ENCODE data around the gene FAM24A. TPM values are rescaled to one million over a fixed set of nuclear protein-coding genes. Genes with fewer than 3 reads are reported as not detected.
A peak's percentile ranks its signal among the peaks of the same experiment; 100 is the strongest.
"Not testable (repeated sequence)": the region's sequence is repeated elsewhere in the genome, so short reads cannot be mapped to it uniquely, and the experiment has no call there.

The FAM24A gene
- total RNA-seq, 1 donor from 2014 or later = not detected

DNA sequence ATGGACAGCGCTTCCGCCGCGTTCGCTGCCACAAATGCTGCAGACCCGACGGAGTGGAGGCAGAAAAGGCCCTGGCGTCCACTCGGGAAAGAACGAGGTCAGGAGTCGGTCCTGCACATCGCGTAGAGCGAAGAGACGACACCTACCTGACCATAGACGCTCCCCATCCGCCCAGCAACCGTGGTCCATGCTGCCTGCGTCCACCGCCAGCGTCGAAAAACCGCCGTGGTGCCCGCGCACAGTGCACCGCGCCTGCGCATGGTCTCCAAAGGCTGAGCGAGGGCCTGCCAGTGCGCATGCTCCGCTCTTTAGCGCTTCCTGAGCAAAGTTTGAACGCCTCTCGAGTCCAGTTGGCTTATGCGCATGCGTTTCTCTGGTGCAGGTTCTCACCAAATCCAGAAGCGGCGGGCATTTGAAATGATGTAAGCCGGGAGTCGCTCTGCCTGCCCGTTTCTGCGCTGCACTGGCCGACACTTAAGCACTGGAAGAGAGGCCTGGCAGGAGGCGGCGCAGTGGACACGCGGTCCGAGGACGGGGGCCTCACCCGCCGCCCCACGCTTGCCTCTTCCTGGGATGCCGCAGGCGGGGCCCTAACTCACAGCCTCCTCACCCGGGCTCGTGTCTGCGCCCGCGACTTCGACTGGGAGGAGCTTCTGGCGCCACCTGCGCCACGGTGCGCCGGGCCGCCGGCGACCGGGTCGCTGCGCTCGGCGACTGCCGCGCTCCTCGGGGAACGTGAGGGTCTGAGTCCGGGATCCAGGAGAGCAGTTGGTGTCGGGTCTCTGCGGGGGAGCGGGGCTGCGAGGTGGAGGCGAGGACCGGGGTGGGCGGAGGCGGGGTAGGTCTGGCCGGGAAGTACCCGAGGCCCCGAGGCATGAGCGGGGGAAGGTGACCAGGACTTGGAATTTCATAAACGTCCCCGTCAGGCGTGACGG, 30.8 kb upstream of the FAM24A start, which contains the start of gene FAM24B:
Gene FAM24B (minus strand): TSS at position 243 of the 935 bp plus-strand sequence. CDS start 29,066 bp downstream, outside the sequence.
- Mint-ChIP-seq H3K27me3 (no peaks in the 10 kb centered on the region), H3K36me3 (ENCODE audit: low read depth) (peaks cover 12% of the 10 kb centered on the region), H3K4me3 (peak within 1 kb of the TSS; percentile 85), H3K4me1 (peaks cover 40% of the 10 kb centered on the region), H3K9me3 (no peaks in the 10 kb centered on the region), H3K27ac (peak within 1 kb of the TSS; percentile 84)
- ATAC-seq (ENCODE audit: low read depth) (peak; percentile 85), DNase-seq (peak; percentile 83)
- ChIA-PET CTCF (no interaction called here), POLR2A (interaction anchor here (1.0 kb wide), 1 partner anchor 75 kb away, joined by 3 read pairs; the partner anchor contains the start of gene C10orf88)
- TF ChIP-seq, protein P1, sequence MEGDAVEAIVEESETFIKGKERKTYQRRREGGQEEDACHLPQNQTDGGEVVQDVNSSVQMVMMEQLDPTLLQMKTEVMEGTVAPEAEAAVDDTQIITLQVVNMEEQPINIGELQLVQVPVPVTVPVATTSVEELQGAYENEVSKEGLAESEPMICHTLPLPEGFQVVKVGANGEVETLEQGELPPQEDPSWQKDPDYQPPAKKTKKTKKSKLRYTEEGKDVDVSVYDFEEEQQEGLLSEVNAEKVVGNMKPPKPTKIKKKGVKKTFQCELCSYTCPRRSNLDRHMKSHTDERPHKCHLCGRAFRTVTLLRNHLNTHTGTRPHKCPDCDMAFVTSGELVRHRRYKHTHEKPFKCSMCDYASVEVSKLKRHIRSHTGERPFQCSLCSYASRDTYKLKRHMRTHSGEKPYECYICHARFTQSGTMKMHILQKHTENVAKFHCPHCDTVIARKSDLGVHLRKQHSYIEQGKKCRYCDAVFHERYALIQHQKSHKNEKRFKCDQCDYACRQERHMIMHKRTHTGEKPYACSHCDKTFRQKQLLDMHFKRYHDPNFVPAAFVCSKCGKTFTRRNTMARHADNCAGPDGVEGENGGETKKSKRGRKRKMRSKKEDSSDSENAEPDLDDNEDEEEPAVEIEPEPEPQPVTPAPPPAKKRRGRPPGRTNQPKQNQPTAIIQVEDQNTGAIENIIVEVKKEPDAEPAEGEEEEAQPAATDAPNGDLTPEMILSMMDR (IDR thresholded peaks at IDR 0.05) = no peak
- intact Hi-C loops (cut with micrococcal nuclease) = loop anchor here (1.0 to 10.0 kb wide), 6 partner anchors 75 to 952 kb away; partner anchors contain the start of genes ATE1, BUB3, C10orf88 and IKZF5

DNA sequence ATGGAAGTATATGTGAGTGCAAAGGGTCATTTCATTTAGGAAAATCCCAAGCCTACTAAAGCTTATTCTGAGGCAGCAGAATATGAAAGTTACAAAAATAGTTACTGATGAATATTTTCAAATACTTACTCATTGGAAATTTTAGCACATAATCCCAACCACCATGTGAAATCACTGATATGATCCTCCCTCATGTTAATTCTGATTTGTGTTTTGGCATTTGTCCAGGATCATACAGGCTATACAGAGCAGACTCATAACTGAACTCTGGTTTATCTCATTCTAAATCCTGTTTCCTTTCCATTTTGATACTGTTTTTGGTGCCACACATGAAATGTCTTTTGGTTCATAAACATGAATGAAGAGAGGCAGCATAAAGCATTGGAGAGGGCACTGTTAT, 27.6 kb upstream of the FAM24A start:
- no peaks in the 10 kb centered on the region for H3K27me3 Mint-ChIP-seq
- CTCF ChIA-PET = no interaction called here

DNA sequence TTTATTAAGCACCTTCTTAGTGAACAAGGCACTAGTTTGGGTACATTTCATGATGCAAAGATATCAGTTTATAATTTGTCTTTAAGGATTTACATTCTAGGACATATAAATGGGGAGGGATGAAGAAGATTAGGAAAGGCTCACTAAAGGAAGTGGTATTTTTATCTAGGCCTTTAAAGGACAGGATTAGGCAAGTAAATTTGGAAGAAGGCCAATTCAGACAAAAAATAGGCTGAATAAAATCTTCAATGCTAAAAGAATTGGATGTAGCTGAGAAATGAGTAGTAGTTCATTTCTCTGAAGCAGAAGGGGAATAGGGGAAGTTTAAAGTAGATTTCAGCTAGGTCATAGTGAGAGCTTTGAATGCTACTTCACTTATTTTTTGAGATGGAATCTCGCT, 26.2 kb upstream of the FAM24A start:
- Mint-ChIP-seq H3K27me3 (no peaks in the 10 kb centered on the region), H3K27ac (no peak overlapping the region), H3K9me3 (no peaks in the 10 kb centered on the region), H3K36me3 (ENCODE audit: low read depth) (peaks cover 8% of the 10 kb centered on the region), H3K4me3 (no peak overlapping the region), H3K4me1 (peaks cover 12% of the 10 kb centered on the region)
- ChIA-PET CTCF (no interaction called here), POLR2A (interaction anchor here (1.0 kb wide), 1 partner anchor 70 kb away, joined by 3 read pairs; the partner anchor contains the start of gene C10orf88)
- TF ChIP-seq, protein P1 (IDR thresholded peaks at IDR 0.05) = no peak
- ATAC-seq (ENCODE audit: low read depth) (no peak), DNase-seq (no peak)
- intact Hi-C loops (cut with micrococcal nuclease) = no loop called here

More for the DNA sequence above, 27.6 kb upstream of the FAM24A start:
- no peaks in the 10 kb centered on the region for H3K9me3 Mint-ChIP-seq
- H3K4me1 Mint-ChIP-seq = peaks cover 25% of the 10 kb centered on the region
- DNase-seq (no peak), ATAC-seq (ENCODE audit: low read depth) (no peak)
- H3K36me3 Mint-ChIP-seq (ENCODE audit: low read depth) = peaks cover 7% of the 10 kb centered on the region
- TF ChIP-seq, protein P1 (IDR thresholded peaks at IDR 0.05) = no peak
- intact Hi-C loops (cut with micrococcal nuclease) = no loop called here
- no peak overlapping the region for H3K4me3 Mint-ChIP-seq
- POLR2A ChIA-PET = no interaction called here
- H3K27ac Mint-ChIP-seq = no peak overlapping the region

DNA sequence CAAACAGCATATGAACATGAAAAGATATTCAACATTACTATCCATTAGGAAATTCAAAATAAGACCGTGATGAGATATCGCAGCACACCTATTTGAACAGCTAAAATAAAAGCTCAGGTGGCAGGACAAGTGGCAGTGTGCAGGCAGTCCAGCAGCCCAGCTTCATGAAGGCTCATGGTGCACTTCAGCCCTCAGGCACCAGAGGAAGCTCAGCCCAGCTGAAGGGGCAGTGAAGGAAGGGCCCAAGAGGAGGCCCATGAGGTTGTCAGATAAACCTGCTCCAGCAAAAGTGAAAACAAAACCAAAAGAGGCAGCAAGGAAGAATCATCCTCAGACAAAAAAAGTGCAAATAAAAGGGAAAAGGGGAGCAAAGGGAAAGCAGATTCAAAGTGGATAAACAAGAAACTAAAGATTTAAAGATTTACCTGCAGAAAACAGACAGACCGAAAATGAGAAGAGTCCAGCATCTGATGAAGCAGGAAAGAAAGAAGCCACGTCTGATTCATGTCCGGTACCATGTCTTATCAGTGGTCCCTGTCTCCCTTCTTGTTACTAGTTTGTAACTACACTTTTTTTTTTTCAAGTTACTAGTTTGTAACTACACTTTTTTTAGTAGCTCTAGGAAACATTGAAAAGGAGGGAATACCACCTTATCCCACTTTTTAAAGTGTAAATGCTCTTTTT, 16.0 kb upstream of the FAM24A start:
- CTCF ChIA-PET = no interaction called here
- ATAC-seq (ENCODE audit: low read depth) (no peak), DNase-seq (no peak)
- no peaks in the 10 kb centered on the region for H3K36me3 Mint-ChIP-seq (ENCODE audit: low read depth)
- TF ChIP-seq, protein P1 (IDR thresholded peaks at IDR 0.05) = no peak
- H3K4me3 Mint-ChIP-seq = no peak overlapping the region
- intact Hi-C loops (cut with micrococcal nuclease) = no loop called here
- H3K9me3 Mint-ChIP-seq = no peaks in the 10 kb centered on the region
- POLR2A ChIA-PET = no interaction called here
- no peaks in the 10 kb centered on the region for H3K4me1 Mint-ChIP-seq
- H3K27me3 Mint-ChIP-seq = no peaks in the 10 kb centered on the region
- H3K27ac Mint-ChIP-seq = no peak overlapping the region

DNA sequence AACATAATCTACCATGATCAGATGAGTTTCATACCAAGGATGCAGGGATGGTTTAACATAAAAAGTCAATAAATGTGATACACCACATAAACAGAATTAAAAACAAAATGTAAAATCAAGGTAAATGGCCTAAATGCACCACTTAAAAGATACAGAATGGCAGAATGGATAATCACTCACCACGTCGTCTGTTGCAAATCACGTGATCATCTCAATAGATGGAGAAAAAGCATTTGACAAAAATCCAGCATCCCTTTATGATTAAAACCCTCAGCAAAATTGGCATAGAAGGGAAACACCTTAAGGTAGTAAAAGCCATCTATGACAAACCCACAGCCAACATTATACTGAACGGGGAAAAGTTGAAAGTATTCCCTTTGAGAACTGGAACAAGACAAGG, 6.5 kb upstream of the FAM24A start:
- DNase-seq; CTCF ChIA-PET; H3K4me1 Mint-ChIP-seq; H3K27ac Mint-ChIP-seq; H3K9me3 Mint-ChIP-seq; H3K36me3 Mint-ChIP-seq (ENCODE audit: low read depth); ATAC-seq (ENCODE audit: low read depth); POLR2A ChIA-PET; H3K4me3 Mint-ChIP-seq; intact Hi-C loops (cut with micrococcal nuclease): not testable (repeated sequence)
- H3K27me3 Mint-ChIP-seq = peaks cover 32% of the 10 kb centered on the region
